ENCODE measurements around the gene SLC24A4.

- TF ChIP-seq, protein P1, sequence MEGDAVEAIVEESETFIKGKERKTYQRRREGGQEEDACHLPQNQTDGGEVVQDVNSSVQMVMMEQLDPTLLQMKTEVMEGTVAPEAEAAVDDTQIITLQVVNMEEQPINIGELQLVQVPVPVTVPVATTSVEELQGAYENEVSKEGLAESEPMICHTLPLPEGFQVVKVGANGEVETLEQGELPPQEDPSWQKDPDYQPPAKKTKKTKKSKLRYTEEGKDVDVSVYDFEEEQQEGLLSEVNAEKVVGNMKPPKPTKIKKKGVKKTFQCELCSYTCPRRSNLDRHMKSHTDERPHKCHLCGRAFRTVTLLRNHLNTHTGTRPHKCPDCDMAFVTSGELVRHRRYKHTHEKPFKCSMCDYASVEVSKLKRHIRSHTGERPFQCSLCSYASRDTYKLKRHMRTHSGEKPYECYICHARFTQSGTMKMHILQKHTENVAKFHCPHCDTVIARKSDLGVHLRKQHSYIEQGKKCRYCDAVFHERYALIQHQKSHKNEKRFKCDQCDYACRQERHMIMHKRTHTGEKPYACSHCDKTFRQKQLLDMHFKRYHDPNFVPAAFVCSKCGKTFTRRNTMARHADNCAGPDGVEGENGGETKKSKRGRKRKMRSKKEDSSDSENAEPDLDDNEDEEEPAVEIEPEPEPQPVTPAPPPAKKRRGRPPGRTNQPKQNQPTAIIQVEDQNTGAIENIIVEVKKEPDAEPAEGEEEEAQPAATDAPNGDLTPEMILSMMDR (IDR thresholded peaks at IDR 0.05; ENCODE audit: insufficient read depth, low read length), result no peak
- no peak for TF ChIP-seq POLR2AphosphoS5 (IDR thresholded peaks at IDR 0.05; ENCODE audit: low read depth)
- TF ChIP-seq, protein P2, sequence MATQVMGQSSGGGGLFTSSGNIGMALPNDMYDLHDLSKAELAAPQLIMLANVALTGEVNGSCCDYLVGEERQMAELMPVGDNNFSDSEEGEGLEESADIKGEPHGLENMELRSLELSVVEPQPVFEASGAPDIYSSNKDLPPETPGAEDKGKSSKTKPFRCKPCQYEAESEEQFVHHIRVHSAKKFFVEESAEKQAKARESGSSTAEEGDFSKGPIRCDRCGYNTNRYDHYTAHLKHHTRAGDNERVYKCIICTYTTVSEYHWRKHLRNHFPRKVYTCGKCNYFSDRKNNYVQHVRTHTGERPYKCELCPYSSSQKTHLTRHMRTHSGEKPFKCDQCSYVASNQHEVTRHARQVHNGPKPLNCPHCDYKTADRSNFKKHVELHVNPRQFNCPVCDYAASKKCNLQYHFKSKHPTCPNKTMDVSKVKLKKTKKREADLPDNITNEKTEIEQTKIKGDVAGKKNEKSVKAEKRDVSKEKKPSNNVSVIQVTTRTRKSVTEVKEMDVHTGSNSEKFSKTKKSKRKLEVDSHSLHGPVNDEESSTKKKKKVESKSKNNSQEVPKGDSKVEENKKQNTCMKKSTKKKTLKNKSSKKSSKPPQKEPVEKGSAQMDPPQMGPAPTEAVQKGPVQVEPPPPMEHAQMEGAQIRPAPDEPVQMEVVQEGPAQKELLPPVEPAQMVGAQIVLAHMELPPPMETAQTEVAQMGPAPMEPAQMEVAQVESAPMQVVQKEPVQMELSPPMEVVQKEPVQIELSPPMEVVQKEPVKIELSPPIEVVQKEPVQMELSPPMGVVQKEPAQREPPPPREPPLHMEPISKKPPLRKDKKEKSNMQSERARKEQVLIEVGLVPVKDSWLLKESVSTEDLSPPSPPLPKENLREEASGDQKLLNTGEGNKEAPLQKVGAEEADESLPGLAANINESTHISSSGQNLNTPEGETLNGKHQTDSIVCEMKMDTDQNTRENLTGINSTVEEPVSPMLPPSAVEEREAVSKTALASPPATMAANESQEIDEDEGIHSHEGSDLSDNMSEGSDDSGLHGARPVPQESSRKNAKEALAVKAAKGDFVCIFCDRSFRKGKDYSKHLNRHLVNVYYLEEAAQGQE (IDR thresholded peaks at IDR 0.05; ENCODE audit: insufficient replicate concordance, low read depth), result no peak
- TF ChIP-seq GABPA (IDR thresholded peaks at IDR 0.05; ENCODE audit: low read depth), result no peak
- no peak for TF ChIP-seq SPI1 (IDR thresholded peaks at IDR 0.05; ENCODE audit: borderline replicate concordance, low read depth)
These were observed 13.4 kb downstream of the SLC24A4 start for GRCh38 chr14:92336363-92336762.
